HCT116 (cell line): Measurements from ENCODE around the gene BBIP1. TPM values are rescaled to one million over a fixed set of nuclear protein-coding genes. Genes with fewer than 3 reads are reported as not detected.

Source experiments
- ATAC-seq: fragments of 200-7000 bp; cut with Tn5 transposase; 2 replicates; pipeline ENCODE4 v1.9.1; 2020; ENCODE audit warnings: mild to moderate bottlenecking, moderate library complexity
- BruUV-seq: library from RNA; stranded (reverse); fragments of 400-500 nt; replicated peaks from 2 replicates; lab custom pipeline; 2021; lab: Mats Ljungman, UMichigan
- CTCF ChIA-PET: fragments of 300-600 bp; sonication (Branson Sonifier 250); formaldehyde crosslinking; loops from one replicate; lab custom pipeline; 2021; ENCODE audit warnings: antibody characterized with exemption; lab: Charles Lee
- POLR2A ChIA-PET: fragments of 300-600, 350-600 bp; sonication (Branson Sonifier 250); formaldehyde crosslinking; loops from one replicate; lab custom pipeline; 2021; ENCODE audit warnings: antibody characterized with exemption; lab: Charles Lee
- RAD21 ChIA-PET, 2 experiments: fragments of 300-600 bp; sonication (Branson Sonifier 250); formaldehyde crosslinking; loops; one replicate each; lab custom pipeline; 2023; ENCODE audit warnings: low total read pairs in 2 of 2; ENCODE audit not compliant: uncharacterized antibody in 2 of 2, unreplicated experiment in 2 of 2, low non-redundant PET in 1 of 2; lab: Charles Lee
- DNase-seq: peaks from one replicate; pipeline ENCODE4 v3.0.0-alpha.2; 2010; ENCODE audit warnings: low read depth, low spot score
- H2AFZ ChIP-seq: fragments of 200-600 bp; shearing (Covaris generic), sonication (generic); 2 replicates; pipeline ENCODE4 v1.6.1; 2017; ENCODE audit warnings: low read depth, mixed run types, mixed read lengths, antibody characterized with exemption, low read length; ENCODE audit not compliant: poor library complexity, severe bottlenecking
- H3K27ac ChIP-seq: 2 replicates; pipeline ENCODE4 v1.5.1; 2012; ENCODE audit warnings: low read depth, low read length
- H3K27me3 ChIP-seq: fragments of 200-600 bp; sonication (generic); 2 replicates; pipeline ENCODE4 v1.6.1; 2016; ENCODE audit warnings: mixed run types, low read length, mixed read lengths; ENCODE audit not compliant: insufficient read depth
- H3K36me3 ChIP-seq, 2 experiments: fragments of 200-500 bp in 1 of 2; fragments of 200-600 bp in 1 of 2; sonication (Bioruptor generic) in 1 of 2; sonication (generic) in 1 of 2; 2 replicates each; pipeline versions ENCODE4 v1.5.1 to v1.6.1; 2014 to 2016; ENCODE audit warnings: low read length in 2 of 2, inconsistent platforms in 1 of 2, mixed read lengths in 1 of 2, mixed run types in 1 of 2; ENCODE audit not compliant: insufficient read depth in 2 of 2, control insufficient read depth in 1 of 2
- H3K4me1 ChIP-seq, 2 experiments: fragments of 200-600 bp in 1 of 2; sonication (generic) in 1 of 2; 2 replicates each; pipeline versions ENCODE4 v1.5.1 to v1.6.1; 2012 to 2017; ENCODE audit warnings: low read length in 2 of 2, inconsistent platforms in 1 of 2, mild to moderate bottlenecking in 1 of 2, mixed read lengths in 1 of 2, mixed run types in 1 of 2, moderate library complexity in 1 of 2; ENCODE audit not compliant: insufficient read depth in 2 of 2, control insufficient read depth in 1 of 2
- H3K4me2 ChIP-seq: fragments of 200-600 bp; sonication (generic); 2 replicates; pipeline ENCODE4 v1.6.1; 2017; ENCODE audit warnings: mixed run types, low read length, mixed read lengths
- H3K4me3 ChIP-seq, 2 experiments: fragments of 200-600 bp in 1 of 2; sonication (generic) in 1 of 2; replicated peaks in 1 of 2; 2 replicates each; pipeline ENCODE4 v1.5.1; 2011 to 2016; ENCODE audit warnings: low read length in 2 of 2, control low read depth in 1 of 2, low read depth in 1 of 2, mild to moderate bottlenecking in 1 of 2, mixed read lengths in 1 of 2, mixed run types in 1 of 2
- H3K79me2 ChIP-seq: fragments of 200-600 bp; sonication (generic); 2 replicates; pipeline ENCODE4 v1.6.1; 2017; ENCODE audit warnings: mild to moderate bottlenecking, mixed run types, low read length, moderate library complexity, mixed read lengths; ENCODE audit not compliant: insufficient read depth
- H3K9ac ChIP-seq: fragments of 200-600 bp; sonication (generic); 2 replicates; pipeline ENCODE4 v1.6.1; 2016; ENCODE audit warnings: low read length, mixed read lengths
- H3K9me2 ChIP-seq: fragments of 200-600 bp; sonication (generic), shearing (Covaris generic); 2 replicates; pipeline ENCODE4 v1.6.1; 2017; ENCODE audit warnings: mixed run types, mild to moderate bottlenecking, moderate library complexity; ENCODE audit not compliant: insufficient read depth
- H3K9me3 ChIP-seq, 2 experiments: fragments of 200-500 bp in 1 of 2; fragments of 200-600 bp in 1 of 2; sonication (Bioruptor generic) in 1 of 2; sonication (generic) in 1 of 2; 2 replicates each; pipeline ENCODE4 v1.6.1; 2014 to 2017; ENCODE audit warnings: low read length in 2 of 2, mixed read lengths in 2 of 2, inconsistent platforms in 1 of 2, low read depth in 1 of 2, mild to moderate bottlenecking in 1 of 2, mixed run types in 1 of 2, moderate library complexity in 1 of 2; ENCODE audit not compliant: control insufficient read depth in 1 of 2, insufficient read depth in 1 of 2
- H4K20me1 ChIP-seq: fragments of 200-600 bp; sonication (generic), shearing (Covaris generic); 2 replicates; pipeline ENCODE4 v1.6.1; 2017; ENCODE audit warnings: mixed run types, mild to moderate bottlenecking, moderate library complexity; ENCODE audit not compliant: insufficient read depth
- CBX3 ChIP-seq: IDR thresholded peaks from 2 replicates; pipeline ENCODE4 v1.6.1; 2012; ENCODE audit warnings: low read depth
- CEBPB ChIP-seq: IDR thresholded peaks from 2 replicates; pipeline ENCODE4 v1.6.1; 2012; ENCODE audit warnings: low read depth
- ELF1 ChIP-seq: IDR thresholded peaks from 2 replicates; pipeline ENCODE4 v1.6.1; 2012; ENCODE audit warnings: low read depth, borderline replicate concordance
- EZH2phosphoT487 ChIP-seq: fragments of 200-600 bp; IDR thresholded peaks from 2 replicates; pipeline ENCODE4 v1.6.1; 2018; ENCODE audit warnings: antibody characterized with exemption, borderline replicate concordance
- FOSL1 ChIP-seq: IDR thresholded peaks from 2 replicates; pipeline ENCODE4 v1.6.1; 2012; ENCODE audit warnings: low read depth
- RAD21 ChIP-seq: IDR thresholded peaks from 2 replicates; pipeline ENCODE4 v1.6.1; 2012; ENCODE audit warnings: low read depth, mild to moderate bottlenecking
- SIN3A ChIP-seq: IDR thresholded peaks from 2 replicates; pipeline ENCODE4 v1.6.1; 2012; ENCODE audit warnings: low read depth
- SP1 ChIP-seq: IDR thresholded peaks from 2 replicates; pipeline ENCODE4 v1.6.1; 2012; ENCODE audit warnings: low read depth
- YY1 ChIP-seq: IDR thresholded peaks from 2 replicates; pipeline ENCODE4 v1.6.1; 2011; ENCODE audit warnings: low read length, low read depth, moderate library complexity, mild to moderate bottlenecking; ENCODE audit not compliant: insufficient replicate concordance; ENCODE audit errors: extremely low read depth
- ZFX ChIP-seq: fragments of 450-650 bp; IDR thresholded peaks from 2 replicates; pipeline ENCODE4 v1.6.1; 2017
- ZNF274 ChIP-seq: fragments of 200-500 bp; sonication (Bioruptor generic); IDR thresholded peaks from 2 replicates; pipeline ENCODE4 v1.6.1; 2014; ENCODE audit warnings: mild to moderate bottlenecking, low read depth, low read length, inconsistent platforms
- intact Hi-C: fragments of 100-400 bp; cut with micrococcal nuclease; formaldehyde crosslinking; loops from 2 replicates; pipeline ENCODE4 v1.10.0; 2022
- total RNA-seq: library from RNA; stranded (reverse); gene quantifications from one replicate; pipeline ENCODE4 v1.2.1, GENCODE V29; 2021; ENCODE audit not compliant: unreplicated experiment
- TF ChIP-seq, protein P1 (sequence below), 3 experiments: fragments of 200-600 bp in 1 of 3; sonication (generic) in 1 of 3; IDR thresholded peaks in 2 of 3; conservative IDR thresholded peaks in 1 of 3; 2 replicates each; pipeline ENCODE4 v1.5.1; 2012 to 2017; ENCODE audit warnings: low read depth in 2 of 3, low read length in 2 of 3, antibody characterized with exemption in 1 of 3, borderline replicate concordance in 1 of 3, control low read depth in 1 of 3, mild to moderate bottlenecking in 1 of 3, mixed read lengths in 1 of 3, mixed run types in 1 of 3, moderate library complexity in 1 of 3; ENCODE audit not compliant: insufficient read depth in 1 of 3
- TF ChIP-seq, protein P2 (sequence below): IDR thresholded peaks from 2 replicates; pipeline ENCODE4 v1.6.1; 2011; ENCODE audit warnings: mild to moderate bottlenecking, low read length, moderate library complexity; ENCODE audit not compliant: insufficient replicate concordance; ENCODE audit errors: extremely low read depth

The BBIP1 gene
- total RNA-seq, 1 experiment from 2014 or later: 38.9 TPM

- no peaks in the 10 kb centered on the region for H3K9me3 ChIP-seq
- H3K36me3 ChIP-seq: no peaks in the 10 kb centered on the region
- POLR2A ChIA-PET: interaction anchor here (0.7 to 3.0 kb wide), 10 partner anchors 8 to 144 kb away, joined by 3 to 35 read pairs (median 5); partner anchors contain the start of gene PDCD4
These were observed 724 bp downstream of the BBIP1 start for GRCh38 chr10:110918269-110918642.

More at GRCh38 chr10:110918269-110918642, 724 bp downstream of the BBIP1 start:
- no peaks in the 10 kb centered on the region; the same call in 1 of the 2 replicates for H4K20me1 ChIP-seq
- peak overlapping the region; percentile 89 for H3K4me2 ChIP-seq
- intact Hi-C loops: no loop called here
- peaks cover 36% of the 10 kb centered on the region for H3K79me2 ChIP-seq
- peak overlapping the region; percentile 83 for H3K27ac ChIP-seq
- H3K9ac ChIP-seq: peak overlapping the region; percentile 77
- ChIA-PET RAD21 (interaction anchor here in 1 of 2 experiments (0.7 to 1.2 kb wide), 2 partner anchors 172 to 261 kb away, joined by 3 read pairs; no protein-coding TSS in a partner anchor), CTCF (interaction anchor here (0.8 to 1.8 kb wide), 8 partner anchors 16 to 309 kb away, joined by 3 to 9 read pairs (median 4); no protein-coding TSS in a partner anchor)
- no TSS peak for BruUV-seq
- peak overlapping the region; percentile 41 for H2AFZ ChIP-seq
- DNase-seq (peak; percentile 93), ATAC-seq (no peak)
- no peaks in the 10 kb centered on the region for H3K27me3 ChIP-seq
- peak overlapping the region; percentile 71 to 77 for H3K4me3 ChIP-seq
- H3K9me2 ChIP-seq: no peaks in the 10 kb centered on the region
- H3K4me1 ChIP-seq: peaks cover 4 to 17% of the 10 kb centered on the region in 2 experiments; a peak in 3 of 4 replicates
- TF ChIP-seq, protein P1, sequence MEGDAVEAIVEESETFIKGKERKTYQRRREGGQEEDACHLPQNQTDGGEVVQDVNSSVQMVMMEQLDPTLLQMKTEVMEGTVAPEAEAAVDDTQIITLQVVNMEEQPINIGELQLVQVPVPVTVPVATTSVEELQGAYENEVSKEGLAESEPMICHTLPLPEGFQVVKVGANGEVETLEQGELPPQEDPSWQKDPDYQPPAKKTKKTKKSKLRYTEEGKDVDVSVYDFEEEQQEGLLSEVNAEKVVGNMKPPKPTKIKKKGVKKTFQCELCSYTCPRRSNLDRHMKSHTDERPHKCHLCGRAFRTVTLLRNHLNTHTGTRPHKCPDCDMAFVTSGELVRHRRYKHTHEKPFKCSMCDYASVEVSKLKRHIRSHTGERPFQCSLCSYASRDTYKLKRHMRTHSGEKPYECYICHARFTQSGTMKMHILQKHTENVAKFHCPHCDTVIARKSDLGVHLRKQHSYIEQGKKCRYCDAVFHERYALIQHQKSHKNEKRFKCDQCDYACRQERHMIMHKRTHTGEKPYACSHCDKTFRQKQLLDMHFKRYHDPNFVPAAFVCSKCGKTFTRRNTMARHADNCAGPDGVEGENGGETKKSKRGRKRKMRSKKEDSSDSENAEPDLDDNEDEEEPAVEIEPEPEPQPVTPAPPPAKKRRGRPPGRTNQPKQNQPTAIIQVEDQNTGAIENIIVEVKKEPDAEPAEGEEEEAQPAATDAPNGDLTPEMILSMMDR (IDR thresholded peaks at IDR 0.05 in 2 of 3, conservative IDR thresholded peaks at IDR 0.05 in 1 of 3; ENCODE audit: borderline replicate concordance in 1 of 3, insufficient read depth in 1 of 3, low read depth in 2 of 3, low read length in 2 of 3): no peak
- peak; percentile 8; the same call in 1 of the 2 replicates for TF ChIP-seq CBX3
- no peak for TF ChIP-seq ZNF274
- no peak for TF ChIP-seq FOSL1
- TF ChIP-seq, protein P2, sequence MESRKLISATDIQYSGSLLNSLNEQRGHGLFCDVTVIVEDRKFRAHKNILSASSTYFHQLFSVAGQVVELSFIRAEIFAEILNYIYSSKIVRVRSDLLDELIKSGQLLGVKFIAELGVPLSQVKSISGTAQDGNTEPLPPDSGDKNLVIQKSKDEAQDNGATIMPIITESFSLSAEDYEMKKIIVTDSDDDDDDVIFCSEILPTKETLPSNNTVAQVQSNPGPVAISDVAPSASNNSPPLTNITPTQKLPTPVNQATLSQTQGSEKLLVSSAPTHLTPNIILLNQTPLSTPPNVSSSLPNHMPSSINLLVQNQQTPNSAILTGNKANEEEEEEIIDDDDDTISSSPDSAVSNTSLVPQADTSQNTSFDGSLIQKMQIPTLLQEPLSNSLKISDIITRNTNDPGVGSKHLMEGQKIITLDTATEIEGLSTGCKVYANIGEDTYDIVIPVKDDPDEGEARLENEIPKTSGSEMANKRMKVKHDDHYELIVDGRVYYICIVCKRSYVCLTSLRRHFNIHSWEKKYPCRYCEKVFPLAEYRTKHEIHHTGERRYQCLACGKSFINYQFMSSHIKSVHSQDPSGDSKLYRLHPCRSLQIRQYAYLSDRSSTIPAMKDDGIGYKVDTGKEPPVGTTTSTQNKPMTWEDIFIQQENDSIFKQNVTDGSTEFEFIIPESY: no peak
- no peak for TF ChIP-seq ELF1
- TF ChIP-seq CEBPB: no peak
- TF ChIP-seq RAD21: no peak
- TF ChIP-seq EZH2phosphoT487: no peak
- 0 out of 2 replicates have a peak, but pooled peaks have one; percentile 5 for TF ChIP-seq SIN3A
- no peak for TF ChIP-seq ZFX
- TF ChIP-seq SP1: peak; percentile 71; the same call in 1 of the 2 replicates
- no peak for TF ChIP-seq YY1
- TF ChIP-seq, all 23 proteins: peak for 3
